H4 (cell line): Measurements from ENCODE around the gene SLC27A5. TPM values are rescaled to one million over a fixed set of nuclear protein-coding genes. Genes with fewer than 3 reads are reported as not detected.

Experiments
- DNase-seq: peaks from one replicate; pipeline ENCODE4 v3.0.0-alpha.2; 2015; ENCODE audit warnings: low spot score
- total RNA-seq: library from RNA; depleted of rRNA; stranded (reverse); fragments of >200 nt; shearing (Covaris generic); gene quantifications from 2 replicates; pipeline ENCODE4 v1.2.3, GENCODE V29; 2014; rRNA removed

SLC27A5 gene, protein sequence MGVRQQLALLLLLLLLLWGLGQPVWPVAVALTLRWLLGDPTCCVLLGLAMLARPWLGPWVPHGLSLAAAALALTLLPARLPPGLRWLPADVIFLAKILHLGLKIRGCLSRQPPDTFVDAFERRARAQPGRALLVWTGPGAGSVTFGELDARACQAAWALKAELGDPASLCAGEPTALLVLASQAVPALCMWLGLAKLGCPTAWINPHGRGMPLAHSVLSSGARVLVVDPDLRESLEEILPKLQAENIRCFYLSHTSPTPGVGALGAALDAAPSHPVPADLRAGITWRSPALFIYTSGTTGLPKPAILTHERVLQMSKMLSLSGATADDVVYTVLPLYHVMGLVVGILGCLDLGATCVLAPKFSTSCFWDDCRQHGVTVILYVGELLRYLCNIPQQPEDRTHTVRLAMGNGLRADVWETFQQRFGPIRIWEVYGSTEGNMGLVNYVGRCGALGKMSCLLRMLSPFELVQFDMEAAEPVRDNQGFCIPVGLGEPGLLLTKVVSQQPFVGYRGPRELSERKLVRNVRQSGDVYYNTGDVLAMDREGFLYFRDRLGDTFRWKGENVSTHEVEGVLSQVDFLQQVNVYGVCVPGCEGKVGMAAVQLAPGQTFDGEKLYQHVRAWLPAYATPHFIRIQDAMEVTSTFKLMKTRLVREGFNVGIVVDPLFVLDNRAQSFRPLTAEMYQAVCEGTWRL
- total RNA-seq, result 18.1 and 19.7 TPM in 2 replicates

DNA sequence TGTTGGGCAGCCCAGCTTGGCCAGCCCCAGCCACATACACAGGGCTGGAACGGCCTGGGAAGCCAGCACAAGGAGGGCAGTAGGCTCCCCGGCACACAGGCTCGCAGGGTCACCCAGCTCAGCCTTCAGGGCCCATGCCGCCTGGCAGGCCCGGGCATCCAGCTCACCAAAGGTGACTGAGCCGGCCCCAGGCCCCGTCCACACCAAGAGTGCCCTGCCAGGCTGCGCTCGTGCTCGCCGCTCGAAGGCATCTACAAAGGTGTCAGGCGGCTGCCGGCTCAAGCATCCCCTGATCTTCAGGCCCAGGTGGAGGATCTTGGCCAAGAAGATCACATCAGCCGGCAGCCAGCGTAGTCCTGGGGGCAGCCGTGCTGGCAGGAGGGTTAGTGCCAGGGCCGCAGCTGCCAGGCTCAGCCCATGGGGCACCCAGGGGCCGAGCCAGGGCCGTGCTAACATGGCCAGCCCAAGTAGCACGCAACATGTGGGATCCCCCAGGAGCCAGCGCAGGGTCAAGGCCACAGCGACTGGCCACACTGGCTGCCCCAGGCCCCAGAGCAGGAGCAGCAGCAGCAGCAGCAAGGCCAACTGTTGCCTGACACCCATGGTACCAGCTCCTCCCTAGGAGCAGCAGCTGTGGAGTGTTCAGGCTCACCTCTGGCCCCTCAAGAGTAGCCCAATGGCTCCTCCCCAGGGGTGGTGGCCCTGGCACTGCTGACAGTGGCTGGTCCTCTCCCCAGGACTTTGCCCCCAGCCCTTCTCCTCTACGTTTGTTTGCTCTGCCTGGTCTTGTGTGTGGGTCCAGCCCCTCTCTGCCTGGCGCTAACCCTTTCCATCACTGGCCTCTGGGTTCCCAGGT, at the start of gene SLC27A5:
TSS of gene SLC27A5 (minus strand) at position 640 of the 856 bp plus-strand sequence. CDS start at position 603, 37 bp downstream.
- DNase-seq, result no peak

GRCh38 chr19:58560921-58561320, 49.1 kb upstream of the SLC27A5 start:
- no peak for DNase-seq

GRCh38 chr19:58560007-58560887, 48.5 kb upstream of the SLC27A5 start:
- no peak for DNase-seq

GRCh38 chr19:58559275-58560006, 47.6 kb upstream of the SLC27A5 start:
- DNase-seq, result peak; percentile 97

DNA sequence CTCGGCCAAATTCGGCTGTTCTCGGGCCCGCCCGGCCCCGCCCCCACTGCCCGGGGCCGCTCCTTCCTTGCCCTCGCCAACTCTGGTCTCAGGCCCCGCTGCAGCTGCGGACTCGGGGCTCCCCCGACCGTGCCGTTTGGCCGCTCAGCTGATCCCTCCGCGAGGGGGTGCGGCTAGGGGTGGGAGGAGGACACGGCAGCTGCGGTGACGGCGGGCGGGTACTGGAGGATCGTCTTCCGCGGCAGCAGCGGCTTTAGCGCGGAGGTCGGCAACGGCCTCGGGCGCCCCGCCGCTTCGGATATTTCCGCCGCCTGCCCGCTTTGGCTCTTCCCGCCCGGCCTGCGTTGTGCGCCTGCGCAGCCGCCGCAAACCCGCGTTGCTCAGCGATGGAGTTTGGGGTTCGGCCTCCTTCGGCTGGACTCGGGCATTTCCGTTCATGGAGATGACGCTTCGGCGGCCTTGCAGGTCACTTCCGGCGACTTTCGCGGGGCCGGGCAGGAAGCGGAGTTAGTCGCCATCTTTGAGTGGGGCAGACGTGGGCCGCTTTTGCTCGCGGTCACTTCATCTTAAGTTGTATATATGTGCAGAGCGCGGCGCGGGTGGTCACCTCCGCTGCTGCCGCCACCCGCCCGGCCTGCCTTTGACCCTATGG, 47.0 kb upstream of the SLC27A5 start:
- DNase-seq, result peak; percentile 99

DNA sequence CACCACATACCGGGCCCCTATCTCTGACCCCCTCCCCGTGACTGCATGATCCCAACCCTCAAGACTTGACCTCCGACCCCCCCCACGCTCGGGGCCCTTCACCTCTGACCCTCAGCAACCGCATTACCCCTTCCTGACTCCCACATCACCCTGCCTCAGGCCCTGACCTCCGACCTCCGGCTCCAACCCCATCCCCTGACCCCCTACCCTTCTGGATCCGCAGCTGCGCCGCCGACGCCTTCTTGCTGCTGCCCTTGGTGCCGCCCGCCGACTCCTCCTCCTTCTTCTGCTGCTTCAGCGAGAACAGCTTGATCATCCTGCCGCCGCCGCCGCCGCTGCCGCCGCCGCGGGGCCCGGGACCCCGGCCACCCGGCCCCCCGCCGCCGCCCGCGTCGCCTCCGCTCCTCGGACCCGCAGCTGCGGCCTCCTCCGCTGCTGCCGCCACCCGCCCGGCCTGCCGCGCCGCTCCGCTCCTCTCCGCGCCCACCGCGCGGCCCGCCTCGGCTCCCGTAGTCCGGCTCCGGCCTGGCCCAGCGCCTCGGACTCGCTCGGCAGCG, 46.4 kb upstream of the SLC27A5 start, which contains the start of gene UBE2M:
TSS of gene UBE2M (minus strand) at position 546 of the 557 bp plus-strand sequence. CDS start at position 316, 230 bp downstream.
- no peak for DNase-seq

DNA sequence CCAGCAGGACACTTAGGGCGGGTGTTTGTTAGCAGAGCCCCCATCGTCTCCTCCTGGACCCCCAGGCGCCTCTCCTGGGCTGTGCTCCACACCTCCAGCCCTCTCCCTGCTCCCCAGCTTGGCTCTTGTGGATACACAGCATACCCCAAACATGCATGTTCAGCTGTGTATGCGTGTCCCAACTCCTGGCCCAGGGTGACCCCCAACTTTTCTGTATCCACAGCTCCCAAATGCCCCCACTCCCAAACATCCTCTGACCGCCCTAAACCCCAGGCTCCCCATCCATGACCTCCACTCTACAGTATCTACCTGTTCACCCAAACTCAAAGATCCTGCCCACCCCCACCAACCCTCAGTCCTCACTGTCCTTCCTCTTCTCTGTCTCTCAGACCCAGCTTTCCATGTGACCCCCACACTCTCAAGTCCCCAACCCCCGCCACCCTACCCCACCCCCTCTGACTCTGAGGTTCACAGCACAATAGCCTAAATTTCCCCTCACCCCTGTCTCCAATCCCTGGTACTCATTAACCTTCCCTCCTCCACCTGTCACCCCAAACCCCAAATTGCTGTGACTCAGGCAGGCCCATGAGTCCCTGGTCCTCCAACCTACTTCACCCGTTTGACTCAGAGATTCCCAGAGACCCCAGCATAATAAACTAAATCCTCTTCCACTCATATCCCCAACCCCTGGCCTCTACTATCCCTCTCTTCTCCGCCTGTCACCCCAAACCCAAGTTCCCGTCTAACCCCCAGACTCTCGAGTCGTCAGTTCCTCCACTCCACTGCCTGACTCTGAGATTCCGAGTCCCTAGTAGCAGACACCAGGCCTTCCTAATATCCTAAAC, 45.7 kb upstream of the SLC27A5 start:
- no peak for DNase-seq

DNA sequence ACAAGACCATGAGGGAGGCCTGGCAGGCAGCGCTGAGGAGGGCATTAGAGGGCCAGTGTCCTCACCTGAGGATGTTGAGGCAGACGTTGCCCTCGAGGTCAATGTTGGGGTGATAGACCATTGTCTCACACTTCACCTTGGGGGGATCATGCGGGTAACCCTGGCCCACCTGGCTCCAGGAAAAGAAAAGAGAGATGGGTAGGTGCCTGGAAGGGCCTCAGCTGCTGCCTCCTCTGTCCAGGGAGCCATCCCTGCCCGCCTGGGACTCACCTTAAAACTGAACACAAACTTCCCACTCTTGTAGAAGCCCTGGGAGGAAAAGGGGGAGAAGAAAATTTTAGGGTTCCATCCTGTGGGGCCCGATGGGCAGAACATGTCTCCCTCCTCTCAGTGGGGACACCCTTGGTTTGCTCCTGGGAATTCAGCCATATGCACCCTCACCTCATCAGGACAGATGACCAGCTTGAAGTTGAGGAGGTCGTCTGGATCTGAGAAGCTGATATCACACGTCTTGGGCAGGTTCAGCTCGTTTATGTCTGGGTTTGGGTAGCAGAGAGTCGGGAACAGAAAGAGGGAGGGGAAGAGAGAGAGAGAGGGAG, 44.9 kb upstream of the SLC27A5 start:
- DNase-seq, result no peak

GRCh38 chr19:58555920-58556621, 44.3 kb upstream of the SLC27A5 start:
- no peak for DNase-seq

- no peak for DNase-seq
Observed at GRCh38 chr19:58555369-58555885, 43.6 kb upstream of the SLC27A5 start.

GRCh38 chr19:58554494-58555368, 42.9 kb upstream of the SLC27A5 start, which contains the start of gene CHMP2A:
Gene CHMP2A, minus strand, starts transcription at chr19:58555105. Its CDS starts 893 bp downstream, at chr19:58554212.
- peak; percentile 97 for DNase-seq

GRCh38 chr19:58553799-58554493, 42.2 kb upstream of the SLC27A5 start:
- no peak for DNase-seq

DNA sequence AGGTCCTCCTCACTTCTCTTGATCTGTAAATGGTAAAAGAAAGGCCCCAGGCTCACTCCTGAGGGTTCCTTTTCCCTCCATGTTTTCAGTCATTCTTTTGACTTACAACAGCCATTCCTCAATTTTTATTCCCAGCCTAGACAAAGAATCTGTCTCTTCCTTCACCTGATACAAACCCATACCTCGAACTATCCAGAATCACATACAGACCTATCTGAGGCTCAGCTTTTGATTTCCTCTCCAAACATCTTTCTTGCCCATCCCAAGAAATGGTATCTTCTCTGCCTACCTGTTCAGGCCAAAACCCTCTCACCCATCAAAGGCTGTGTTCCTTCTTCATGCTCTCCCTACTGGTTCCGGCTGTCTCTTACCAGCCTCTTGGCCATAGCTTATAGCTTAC, 40.9 kb upstream of the SLC27A5 start:
- no peak for DNase-seq

DNA sequence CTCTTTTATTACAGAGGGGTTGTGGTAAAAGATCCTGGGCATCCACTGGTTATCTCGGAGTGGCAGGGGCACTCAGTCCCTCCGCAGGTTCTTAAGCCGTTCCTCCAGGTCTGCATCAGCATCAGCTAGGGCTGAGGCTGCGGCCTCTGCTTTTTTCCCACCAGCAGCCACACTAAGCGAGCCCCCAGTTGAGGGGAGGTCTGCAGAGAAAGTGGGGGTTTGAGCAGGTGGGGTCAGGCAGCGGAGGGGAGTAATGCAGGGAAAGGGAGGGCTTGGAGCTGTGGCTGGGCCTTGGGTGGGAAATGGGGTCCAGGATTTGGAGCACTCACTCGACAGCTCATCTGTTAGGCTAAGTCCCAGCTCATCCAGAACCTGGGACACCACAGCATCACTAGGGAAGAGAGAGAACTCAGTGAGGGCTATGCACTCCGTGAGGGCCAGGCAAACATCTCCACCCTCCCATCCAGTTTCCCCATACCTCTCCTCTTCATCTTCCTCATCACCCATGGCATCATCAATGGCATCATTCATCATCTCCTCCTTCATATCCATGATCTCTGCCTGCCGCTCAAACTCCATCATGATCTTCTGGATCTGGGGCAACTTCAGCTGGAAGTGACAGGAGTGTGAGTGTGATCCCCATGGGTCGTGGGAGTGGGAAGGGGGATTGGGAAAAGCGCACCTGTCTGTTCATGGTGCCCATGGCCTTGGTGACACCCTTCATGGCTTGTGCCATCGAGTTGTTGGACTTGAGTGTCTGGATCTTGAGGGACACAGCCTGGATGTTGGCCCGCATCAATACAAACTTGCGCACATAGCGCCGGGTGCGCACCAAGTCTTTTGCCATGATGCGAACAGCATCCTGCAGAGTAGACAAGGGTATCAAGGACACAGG, 40.0 kb upstream of the SLC27A5 start:
- no peak for DNase-seq
